ENCODE results near the gene LPXN.
A peak's percentile ranks its signal among the peaks of the same experiment; 100 is the strongest.

Gene LPXN

GRCh38 chr11:58567889-58568512 is 7.7 kb downstream of the LPXN start:
- peak; percentile 82 for TF ChIP-seq CTCF (IDR thresholded peaks at IDR 0.05; ENCODE audit: low read depth, low read length)
- no peak overlapping the region for H3K4me3 ChIP-seq (ENCODE audit: low read depth, low read length)

GRCh38 chr11:58564231-58564630 is 11.4 kb downstream of the LPXN start:
- TF ChIP-seq CTCF (IDR thresholded peaks at IDR 0.05; ENCODE audit: low read depth, low read length): no peak
- H3K4me3 ChIP-seq (ENCODE audit: low read depth, low read length): no peak overlapping the region

GRCh38 chr11:58562375-58562800 is 13.3 kb downstream of the LPXN start:
- no peak overlapping the region for H3K4me3 ChIP-seq (ENCODE audit: low read depth, low read length)
- TF ChIP-seq CTCF (IDR thresholded peaks at IDR 0.05; ENCODE audit: low read depth, low read length): no peak

GRCh38 chr11:58561394-58562098 is 14.1 kb downstream of the LPXN start:
- no peak for TF ChIP-seq CTCF (IDR thresholded peaks at IDR 0.05; ENCODE audit: low read depth, low read length)
- H3K4me3 ChIP-seq (ENCODE audit: low read depth, low read length): no peak overlapping the region

- TF ChIP-seq CTCF (IDR thresholded peaks at IDR 0.05; ENCODE audit: low read depth, low read length): no peak
- no peak overlapping the region for H3K4me3 ChIP-seq (ENCODE audit: low read depth, low read length)
These were observed 14.8 kb downstream of the LPXN start for GRCh38 chr11:58560842-58561241.

GRCh38 chr11:58549644-58550043 is 26.0 kb downstream of the LPXN start:
- TF ChIP-seq CTCF (IDR thresholded peaks at IDR 0.05; ENCODE audit: low read depth, low read length): no peak
- H3K4me3 ChIP-seq (ENCODE audit: low read depth, low read length): no peak overlapping the region

- no peak for TF ChIP-seq CTCF (IDR thresholded peaks at IDR 0.05; ENCODE audit: low read depth, low read length)
- H3K4me3 ChIP-seq (ENCODE audit: low read depth, low read length): no peak overlapping the region
These were observed 28.8 kb downstream of the LPXN start for GRCh38 chr11:58546841-58547240.
